Transverse colon (tissue), 4 donors: ENCODE measurements around the gene C1QL4. TPM values are rescaled to one million over a fixed set of nuclear protein-coding genes. Genes with fewer than 3 reads are reported as not detected.

Experiments
- DNase-seq: peaks from one replicate; pipeline ENCODE4 v3.0.0-alpha.2; 2019
- H3K27ac ChIP-seq, 4 donors: fragments of 200-600 bp; sonication (generic); 2 replicates each; pipeline ENCODE4 v1.5.1; 2016 to 2018; ENCODE audit warnings: inconsistent platforms in 4 of 4
- H3K27me3 ChIP-seq: fragments of 200-600 bp; sonication (generic); 2 replicates; pipeline ENCODE4 v1.5.1; 2017; ENCODE audit warnings: inconsistent platforms
- H3K36me3 ChIP-seq, 4 donors: fragments of 200-600 bp; sonication (generic); 2 replicates each; pipeline ENCODE4 v1.5.1; 2017 to 2019; ENCODE audit warnings: inconsistent platforms in 4 of 4
- H3K4me1 ChIP-seq, 4 donors: fragments of 200-600 bp; sonication (generic); 2 replicates each; pipeline ENCODE4 v1.5.1; 2017 to 2020; ENCODE audit warnings: inconsistent platforms in 4 of 4
- H3K4me3 ChIP-seq, 4 donors: fragments of 200-600 bp; sonication (generic); 1 replicate in 1 of 4; 2 replicates in 3 of 4; pipeline versions ENCODE4 v1.5.1 to v1.6.1; 2017 to 2019; ENCODE audit warnings: inconsistent platforms in 4 of 4
- H3K9me3 ChIP-seq, 2 donors: fragments of 200-600 bp; sonication (generic); 2 replicates each; pipeline ENCODE4 v1.5.1; 2017 to 2019; ENCODE audit warnings: inconsistent platforms in 2 of 2
- EP300 ChIP-seq: sonication (generic); formaldehyde crosslinking; IDR thresholded peaks from one replicate; pipeline ENCODE4 v1.6.1; 2017; ENCODE audit warnings: antibody characterized with exemption, low read depth
- POLR2A ChIP-seq: fragments of 450-650 bp; IDR thresholded peaks from one replicate; pipeline ENCODE4 v1.6.1; 2016; ENCODE audit warnings: antibody characterized with exemption, mild to moderate bottlenecking, moderate library complexity
- POLR2AphosphoS5 ChIP-seq, 3 donors: sonication (generic); formaldehyde crosslinking; IDR thresholded peaks; one replicate each; pipeline ENCODE4 v1.6.1; 2016; ENCODE audit warnings: antibody characterized with exemption in 3 of 3
- WGBS, 2 donors: methylation state at CpG; one replicate each; pipeline ENCODE4 v1.1.5; 2018; ENCODE audit warnings: low coverage in 1 of 2; 5-methylcytosine and 5-hydroxymethylcytosine counted together
- in situ Hi-C, 4 donors: fragments of 200-750 bp; cut with MboI; loops; one replicate each; pipeline versions ENCODE4 v1.15.0 to v1.15.1; 2017; ENCODE audit warnings: low sequenced_read_pairs in 3 of 4, low pct_ligation_motif_present in 1 of 4, low pct_unique_long_range_greater_than_20kb in 1 of 4
- intact Hi-C: fragments of 100-400 bp; cut with DNase I; formaldehyde crosslinking; loops from one replicate; pipeline ENCODE4 v1.15.1; 2023; ENCODE audit warnings: low total_unique reads
- total RNA-seq, 4 donors: library from RNA; depleted of rRNA; stranded (reverse); fragments of >200 nt; gene quantifications; one replicate each; pipeline ENCODE4 v1.1.0, GENCODE V29; 2016
- TF ChIP-seq, protein P1 (sequence below), 5 experiments: fragments of 200-600 bp in 3 of 5; fragments of 450-650 bp in 2 of 5; sonication (generic) in 3 of 5; IDR thresholded peaks; 1 replicate in 2 of 5; 2 replicates in 3 of 5; pipeline ENCODE4 v1.5.1; 2016 to 2017; ENCODE audit warnings: antibody characterized with exemption in 5 of 5, inconsistent platforms in 3 of 5, mild to moderate bottlenecking in 2 of 5, moderate library complexity in 1 of 5

Gene C1QL4
- total RNA-seq, 4 donors from 2014 or later, result not detected

DNA sequence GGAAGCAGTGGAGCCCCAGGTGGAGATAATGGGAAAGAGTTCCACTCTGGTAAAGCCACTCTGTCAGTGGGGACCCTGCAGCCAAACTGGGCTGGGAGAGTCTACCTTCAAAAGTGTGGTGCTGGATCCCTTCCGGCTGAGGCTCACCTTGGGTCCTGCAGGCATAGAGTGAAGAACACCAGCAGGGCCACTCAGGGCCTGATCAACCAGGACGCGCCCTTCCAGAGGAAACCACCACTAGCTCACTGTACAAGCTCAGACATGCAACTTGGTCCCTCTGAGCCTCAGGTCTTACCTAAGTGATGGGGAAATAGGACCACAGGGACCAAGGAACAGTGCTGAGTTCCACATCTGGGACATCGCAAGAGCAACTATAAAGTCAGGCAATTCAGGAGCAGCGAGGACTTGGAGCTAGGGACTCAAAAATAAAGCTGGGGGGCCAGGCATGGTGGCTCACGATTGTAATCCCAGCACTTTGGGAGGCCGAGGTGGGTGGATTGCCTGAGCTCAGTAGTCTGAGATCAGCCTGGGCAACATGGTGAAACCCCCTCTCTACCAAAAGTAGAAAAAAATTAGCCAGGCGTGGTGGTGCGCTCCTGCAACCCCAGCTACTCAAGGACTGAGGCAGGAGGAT is 47.9 kb downstream of the C1QL4 start:
- intact Hi-C loops, result no loop called here
- H3K36me3 ChIP-seq, result no peaks in the 10 kb centered on the region
- H3K4me1 ChIP-seq, result peaks cover 0 to 10% (median 5%) of the 10 kb centered on the region in 4 donors
- in situ Hi-C loops, result loop anchor here in 1 of 4 donors (10.0 kb wide), 1 partner anchor 46 kb away; the partner anchor contains the start of gene C1QL4
- H3K27me3 ChIP-seq, result peaks cover 49% of the 10 kb centered on the region
- no peak overlapping the region for H3K27ac ChIP-seq
- no peak for DNase-seq
- WGBS, 2 donors, result 73 to 84% methylated on average over 5 to 9 of the region's 9 CpGs
- no peak overlapping the region for H3K4me3 ChIP-seq
- TF ChIP-seq, protein P1, sequence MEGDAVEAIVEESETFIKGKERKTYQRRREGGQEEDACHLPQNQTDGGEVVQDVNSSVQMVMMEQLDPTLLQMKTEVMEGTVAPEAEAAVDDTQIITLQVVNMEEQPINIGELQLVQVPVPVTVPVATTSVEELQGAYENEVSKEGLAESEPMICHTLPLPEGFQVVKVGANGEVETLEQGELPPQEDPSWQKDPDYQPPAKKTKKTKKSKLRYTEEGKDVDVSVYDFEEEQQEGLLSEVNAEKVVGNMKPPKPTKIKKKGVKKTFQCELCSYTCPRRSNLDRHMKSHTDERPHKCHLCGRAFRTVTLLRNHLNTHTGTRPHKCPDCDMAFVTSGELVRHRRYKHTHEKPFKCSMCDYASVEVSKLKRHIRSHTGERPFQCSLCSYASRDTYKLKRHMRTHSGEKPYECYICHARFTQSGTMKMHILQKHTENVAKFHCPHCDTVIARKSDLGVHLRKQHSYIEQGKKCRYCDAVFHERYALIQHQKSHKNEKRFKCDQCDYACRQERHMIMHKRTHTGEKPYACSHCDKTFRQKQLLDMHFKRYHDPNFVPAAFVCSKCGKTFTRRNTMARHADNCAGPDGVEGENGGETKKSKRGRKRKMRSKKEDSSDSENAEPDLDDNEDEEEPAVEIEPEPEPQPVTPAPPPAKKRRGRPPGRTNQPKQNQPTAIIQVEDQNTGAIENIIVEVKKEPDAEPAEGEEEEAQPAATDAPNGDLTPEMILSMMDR (IDR thresholded peaks at IDR 0.05), result no peak
- TF ChIP-seq EP300, result no peak
- TF ChIP-seq POLR2A, result no peak
- TF ChIP-seq POLR2AphosphoS5 (IDR thresholded peaks at IDR 0.05), result no peak
- H3K9me3 ChIP-seq, result no peaks in the 10 kb centered on the region

DNA sequence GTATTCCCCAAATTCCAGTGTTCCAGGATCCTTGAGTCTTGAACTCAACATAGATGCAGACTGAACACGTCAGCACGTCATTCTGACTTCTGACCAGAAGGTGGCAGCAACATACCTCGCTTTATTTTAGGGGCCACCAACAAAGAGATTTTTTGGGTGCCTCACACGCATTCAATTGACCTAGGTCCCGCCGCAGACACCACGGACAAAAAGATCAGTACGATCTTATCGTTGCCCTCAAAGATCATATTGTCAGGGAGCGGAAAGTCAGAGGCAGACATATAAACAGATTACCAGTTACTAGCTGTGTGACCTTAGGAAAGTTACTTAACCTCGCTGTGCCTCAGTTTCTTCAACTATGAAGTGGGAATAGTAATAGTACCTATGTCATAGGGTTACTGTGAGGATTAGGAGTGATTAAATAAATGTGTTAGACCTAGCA is 48.6 kb downstream of the C1QL4 start:
- Histone ChIP-seq H3K4me3 (no peak overlapping the region), H3K9me3 (no peaks in the 10 kb centered on the region), H3K4me1 (peaks cover 0 to 7% (median 5%) of the 10 kb centered on the region in 4 donors), H3K27me3 (peaks cover 53% of the 10 kb centered on the region), H3K27ac (no peak overlapping the region), H3K36me3 (no peaks in the 10 kb centered on the region)
- intact Hi-C loops (no loop called here), in situ Hi-C loops (loop anchor here in 1 of 4 donors (10.0 kb wide), 1 partner anchor 46 kb away; the partner anchor contains the start of gene C1QL4)
- no peak for TF ChIP-seq POLR2A
- TF ChIP-seq, protein P1 (IDR thresholded peaks at IDR 0.05), result peak; percentile 79 to 87 (median 83)
- peak; percentile 58 for DNase-seq
- 4% methylated on average over 11 of the region's 11 CpGs; no CpG with 5 or more reads in 1 of the 2 donors for WGBS, 2 donors

DNA sequence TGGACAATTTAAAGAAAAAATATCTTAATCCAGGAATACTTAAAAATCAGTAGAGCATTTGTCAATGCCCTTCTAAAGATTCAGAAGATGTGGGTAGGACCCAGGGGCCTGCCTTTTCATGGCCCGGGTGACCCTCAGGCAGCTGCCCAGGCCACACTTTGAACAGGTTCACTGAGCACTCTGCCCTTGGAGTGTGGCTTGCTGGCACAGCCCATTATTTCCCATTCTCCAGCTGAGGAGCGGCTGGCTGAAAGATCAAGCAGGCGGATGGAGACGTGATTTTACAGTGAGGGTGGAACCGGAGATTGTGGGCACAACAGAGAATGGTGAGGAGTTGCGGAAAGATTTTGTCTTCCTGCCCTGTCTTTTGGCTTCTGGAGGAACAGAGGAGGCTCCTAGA is 49.1 kb downstream of the C1QL4 start:
- intact Hi-C loops (no loop called here), in situ Hi-C loops (loop anchor here in 1 of 4 donors (10.0 kb wide), 1 partner anchor 47 kb away; the partner anchor contains the start of gene C1QL4)
- Histone ChIP-seq H3K9me3 (no peaks in the 10 kb centered on the region), H3K27ac (no peak overlapping the region), H3K27me3 (peaks cover 53% of the 10 kb centered on the region), H3K4me3 (no peak overlapping the region), H3K4me1 (peaks cover 0 to 1% (median under 1%) of the 10 kb centered on the region in 4 donors), H3K36me3 (no peaks in the 10 kb centered on the region)
- TF ChIP-seq POLR2AphosphoS5 (IDR thresholded peaks at IDR 0.05) (no peak), POLR2A (no peak), EP300 (no peak)
- TF ChIP-seq, protein P1 (IDR thresholded peaks at IDR 0.05), result no peak
- DNase-seq, result no peak
- WGBS, 2 donors, result 56% methylated on average over 6 of the region's 6 CpGs; no CpG with 5 or more reads in 1 of the 2 donors

DNA sequence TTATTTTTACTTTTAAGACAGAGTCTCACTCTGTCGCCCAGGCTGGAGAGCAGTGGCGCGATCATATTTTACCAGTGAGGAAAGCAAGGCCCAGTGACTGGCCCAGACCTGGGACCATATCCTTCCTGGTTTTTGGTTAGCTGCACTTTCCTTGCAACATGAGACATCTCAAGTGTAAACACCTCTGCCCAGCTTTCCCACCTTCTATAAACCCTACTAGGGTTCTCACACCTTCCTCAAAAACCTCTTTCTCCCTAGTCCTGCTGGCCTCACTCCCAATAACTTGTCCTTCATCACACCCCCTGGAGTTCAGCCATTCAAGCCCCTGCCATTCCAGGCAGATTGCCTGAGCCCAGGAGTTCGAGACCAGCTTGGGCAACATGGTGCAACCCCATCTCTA is 52.3 kb downstream of the C1QL4 start:
- H3K4me1 ChIP-seq, result no peaks in the 10 kb centered on the region
- H3K4me3 ChIP-seq, result no peak overlapping the region
- TF ChIP-seq POLR2AphosphoS5 (IDR thresholded peaks at IDR 0.05), result no peak
- TF ChIP-seq, protein P1 (IDR thresholded peaks at IDR 0.05), result no peak
- no peak for TF ChIP-seq POLR2A
- no peak for TF ChIP-seq EP300
- WGBS, 2 donors, result 42 to 86% methylated on average over 2 to 4 of the region's 4 CpGs
- no peak for DNase-seq
- peaks cover 51% of the 10 kb centered on the region for H3K27me3 ChIP-seq
- in situ Hi-C loops (loop anchor here in 1 of 4 donors (10.0 kb wide), 1 partner anchor 50 kb away; the partner anchor contains the start of gene C1QL4), intact Hi-C loops (no loop called here)
- no peaks in the 10 kb centered on the region for H3K9me3 ChIP-seq
- no peak overlapping the region for H3K27ac ChIP-seq
- H3K36me3 ChIP-seq, result no peaks in the 10 kb centered on the region
